HepG2 (cell line): ENCODE results near the gene GOLGA3. TPM values are rescaled to one million over a fixed set of nuclear protein-coding genes. Genes with fewer than 3 reads are reported as not detected.

Source experiments
- HOXA9 ChIP-seq: sonication (generic); formaldehyde crosslinking; IDR thresholded peaks from 2 replicates; pipeline ENCODE4 v1.8.1; 2022; ENCODE audit warnings: missing genetic modification reagents, mild to moderate bottlenecking, moderate library complexity, borderline replicate concordance
- JDP2 ChIP-seq: sonication (generic); formaldehyde crosslinking; IDR thresholded peaks from 2 replicates; pipeline ENCODE4 v1.8.1; 2022; ENCODE audit warnings: missing genetic modification reagents, borderline replicate concordance
- MXD4 ChIP-seq: IDR thresholded peaks from 2 replicates; pipeline ENCODE4 v1.6.1; 2016; ENCODE audit warnings: mild to moderate bottlenecking, missing biosample characterization, missing genetic modification reagents
- SOX13 ChIP-seq, 3 experiments: fragments of 450-650 bp in 1 of 3; sonication (generic) in 1 of 3; formaldehyde crosslinking in 1 of 3; IDR thresholded peaks in 2 of 3; conservative IDR thresholded peaks in 1 of 3; 2 replicates each; pipeline versions ENCODE4 v1.5.0 to v1.6.1; 2016 to 2020; ENCODE audit warnings: antibody characterized with exemption in 1 of 3, mild to moderate bottlenecking in 1 of 3, missing compliant biosample characterization in 1 of 3, missing genetic modification reagents in 1 of 3, moderate library complexity in 1 of 3
- TP53 ChIP-seq: sonication (generic); formaldehyde crosslinking; conservative IDR thresholded peaks from 2 replicates; pipeline ENCODE4 v1.4.0; 2020; ENCODE audit warnings: missing genetic modification reagents
- TSC22D2 ChIP-seq: sonication (generic); formaldehyde crosslinking; IDR thresholded peaks from 2 replicates; pipeline ENCODE4 v1.5.1; 2020; ENCODE audit warnings: missing genetic modification reagents, mild to moderate bottlenecking, borderline replicate concordance
- ZFX ChIP-seq: sonication (generic); formaldehyde crosslinking; IDR thresholded peaks from 2 replicates; pipeline ENCODE4 v1.4.0; 2020; ENCODE audit warnings: mild to moderate bottlenecking, low read depth, missing genetic modification reagents, moderate library complexity
- ZNF33A ChIP-seq: sonication (generic); formaldehyde crosslinking; IDR thresholded peaks from 2 replicates; pipeline ENCODE4 v1.5.1; 2020; ENCODE audit warnings: missing genetic modification reagents, mild to moderate bottlenecking, moderate library complexity, borderline replicate concordance
- ZNF790 ChIP-seq: sonication (generic); formaldehyde crosslinking; IDR thresholded peaks from 2 replicates; pipeline ENCODE4 v1.8.0; 2022; ENCODE audit warnings: missing genetic modification reagents, mild to moderate bottlenecking, borderline replicate concordance
- ZSCAN12 ChIP-seq: sonication (generic); formaldehyde crosslinking; IDR thresholded peaks from 2 replicates; pipeline ENCODE4 v1.9.0; 2021; ENCODE audit warnings: mild to moderate bottlenecking, missing genetic modification reagents
- polyA plus RNA-seq, 8 experiments: library from polyadenylated mRNA; depleted of rRNA in 3 of 8; stranded (reverse) in 7 of 8; unstranded in 1 of 8; fragments of >200 nt; fragmentation: Illumina TruSeq in 4 of 8; extraction: Trizol in 4 of 8; gene quantifications; 2 replicates each; pipeline versions ENCODE4 v1.2.1 to v1.2.3, GENCODE V29; 2011 to 2016; ENCODE audit warnings: low read depth in 4 of 8, missing spikeins in 1 of 8, mixed read lengths in 1 of 8; ENCODE audit not compliant: insufficient read depth in 1 of 8
- total RNA-seq, 5 experiments: library from RNA; depleted of rRNA; stranded (reverse); fragments of >200 nt; fragmentation: Illumina TruSeq; extraction: Trizol; gene quantifications; 2 replicates each; pipeline ENCODE4 v1.2.3, GENCODE V29; 2016; ENCODE audit warnings: low read depth in 1 of 5
- TF ChIP-seq, protein P1 (sequence below): IDR thresholded peaks from 2 replicates; pipeline ENCODE4 v1.6.1; 2016; ENCODE audit warnings: missing compliant biosample characterization, missing genetic modification reagents, borderline replicate concordance
- TF ChIP-seq, protein P2 (sequence below), 2 experiments: sonication (generic) in 1 of 2; formaldehyde crosslinking in 1 of 2; IDR thresholded peaks; 2 replicates each; pipeline versions ENCODE4 v1.5.1 to v1.6.1; 2011 to 2020; ENCODE audit warnings: borderline replicate concordance in 1 of 2, low read depth in 1 of 2, low read length in 1 of 2, mild to moderate bottlenecking in 1 of 2, missing genetic modification reagents in 1 of 2, moderate library complexity in 1 of 2
- TF ChIP-seq, protein P3 (sequence below): IDR thresholded peaks from 2 replicates; pipeline ENCODE4 v1.6.1; 2012; ENCODE audit warnings: low read depth, low read length, improper control_type of control experiment
- TF ChIP-seq, protein P4 (sequence below): sonication (generic); formaldehyde crosslinking; IDR thresholded peaks from 2 replicates; pipeline ENCODE4 v1.8.1; 2023; ENCODE audit warnings: mild to moderate bottlenecking, missing genetic modification reagents, borderline replicate concordance
- TF ChIP-seq, protein P5 (sequence below): sonication (generic); formaldehyde crosslinking; IDR thresholded peaks from 2 replicates; pipeline ENCODE4 v1.4.0; 2020; ENCODE audit warnings: missing genetic modification reagents
- TF ChIP-seq, protein P6 (sequence below): sonication (generic); formaldehyde crosslinking; IDR thresholded peaks from 2 replicates; pipeline ENCODE4 v1.5.0; 2020; ENCODE audit warnings: missing genetic modification reagents
- TF ChIP-seq, protein P7 (sequence below): IDR thresholded peaks from 2 replicates; pipeline ENCODE4 v1.6.1; 2016; ENCODE audit warnings: mild to moderate bottlenecking, missing biosample characterization, missing genetic modification reagents

The GOLGA3 gene
- total and polyA plus RNA-seq, 2 of the 13 experiments (the other 11 are each of a cell fraction or from before 2014, with no cell fraction given): 22.0 to 43.0 TPM

DNA sequence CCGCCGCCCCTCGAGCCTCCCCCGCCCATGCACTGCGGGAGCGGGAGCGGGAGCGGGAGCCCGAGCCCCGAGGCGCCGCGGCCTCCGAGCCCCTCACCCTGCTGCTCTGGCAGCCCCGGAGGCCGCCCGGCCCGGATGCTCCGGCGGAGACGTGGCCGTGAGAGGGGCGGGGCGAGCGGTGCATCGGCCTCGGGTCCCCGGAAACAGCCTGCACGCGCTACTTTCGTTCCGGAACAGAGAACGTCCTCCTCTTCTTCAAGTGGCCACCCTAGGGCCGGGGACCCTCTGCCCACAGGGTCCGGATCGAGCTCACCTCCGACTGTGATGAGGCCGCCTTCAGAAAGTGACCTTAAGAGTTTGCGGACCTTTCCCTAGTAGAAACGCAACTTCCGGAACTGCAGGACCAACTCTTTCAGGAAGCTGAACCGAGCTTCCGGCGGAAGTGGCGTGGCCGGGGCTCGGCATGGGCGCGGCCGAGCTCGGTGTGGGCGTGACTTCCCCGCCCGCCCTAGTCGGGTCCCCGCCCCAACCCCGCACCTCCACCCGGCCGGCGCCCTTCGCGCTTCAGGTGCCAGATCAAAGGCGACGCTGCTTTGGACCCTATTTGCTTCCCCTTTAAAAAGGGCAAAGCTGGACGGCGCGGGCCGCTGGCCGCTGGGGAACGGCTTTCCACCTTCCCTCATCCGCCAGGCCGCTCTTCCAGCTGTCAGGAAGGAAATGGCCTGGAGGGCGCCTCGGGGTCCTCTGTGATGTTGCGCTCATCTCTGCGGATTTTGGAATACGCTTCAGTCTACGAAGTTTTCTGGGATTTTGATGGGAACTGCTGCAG, at the start of gene GOLGA3 (continued):
- TF ChIP-seq TSC22D2 (CRISPR knock-in tag) (peak; percentile 36; the same call in 1 of the 2 replicates), TP53 (CRISPR knock-in tag) (no peak; the same call in 1 of the 2 replicates), ZNF33A (no peak), HOXA9 (CRISPR knock-in tag) (no peak), SOX13 (IDR thresholded peaks at IDR 0.05) (no peak), SOX13 (CRISPR knock-in tag; conservative IDR thresholded peaks at IDR 0.05 in 1 of 2, IDR thresholded peaks at IDR 0.05 in 1 of 2) (no peak; a peak in 1 of 4 replicates), ZNF790 (CRISPR knock-in tag) (no peak), MXD4 (CRISPR knock-in tag) (no peak), JDP2 (CRISPR knock-in tag) (no peak), ZFX (CRISPR knock-in tag) (peak; percentile 86), ZSCAN12 (CRISPR knock-in tag) (no peak; the same call in 1 of the 2 replicates)
- TF ChIP-seq, protein P1, sequence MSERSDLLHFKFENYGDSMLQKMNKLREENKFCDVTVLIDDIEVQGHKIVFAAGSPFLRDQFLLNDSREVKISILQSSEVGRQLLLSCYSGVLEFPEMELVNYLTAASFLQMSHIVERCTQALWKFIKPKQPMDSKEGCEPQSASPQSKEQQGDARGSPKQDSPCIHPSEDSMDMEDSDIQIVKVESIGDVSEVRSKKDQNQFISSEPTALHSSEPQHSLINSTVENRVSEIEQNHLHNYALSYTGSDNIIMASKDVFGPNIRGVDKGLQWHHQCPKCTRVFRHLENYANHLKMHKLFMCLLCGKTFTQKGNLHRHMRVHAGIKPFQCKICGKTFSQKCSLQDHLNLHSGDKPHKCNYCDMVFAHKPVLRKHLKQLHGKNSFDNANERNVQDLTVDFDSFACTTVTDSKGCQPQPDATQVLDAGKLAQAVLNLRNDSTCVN: 0 out of 2 replicates have a peak, but pooled peaks have one; percentile 33
- TF ChIP-seq, protein P2, sequence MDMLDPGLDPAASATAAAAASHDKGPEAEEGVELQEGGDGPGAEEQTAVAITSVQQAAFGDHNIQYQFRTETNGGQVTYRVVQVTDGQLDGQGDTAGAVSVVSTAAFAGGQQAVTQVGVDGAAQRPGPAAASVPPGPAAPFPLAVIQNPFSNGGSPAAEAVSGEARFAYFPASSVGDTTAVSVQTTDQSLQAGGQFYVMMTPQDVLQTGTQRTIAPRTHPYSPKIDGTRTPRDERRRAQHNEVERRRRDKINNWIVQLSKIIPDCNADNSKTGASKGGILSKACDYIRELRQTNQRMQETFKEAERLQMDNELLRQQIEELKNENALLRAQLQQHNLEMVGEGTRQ (IDR thresholded peaks at IDR 0.05; ENCODE audit: low read depth, low read length): no peak
- TF ChIP-seq, protein P2 (CRISPR knock-in tag; IDR thresholded peaks at IDR 0.05; ENCODE audit: borderline replicate concordance): no peak; the same call in 1 of the 2 replicates
- TF ChIP-seq, protein P3, sequence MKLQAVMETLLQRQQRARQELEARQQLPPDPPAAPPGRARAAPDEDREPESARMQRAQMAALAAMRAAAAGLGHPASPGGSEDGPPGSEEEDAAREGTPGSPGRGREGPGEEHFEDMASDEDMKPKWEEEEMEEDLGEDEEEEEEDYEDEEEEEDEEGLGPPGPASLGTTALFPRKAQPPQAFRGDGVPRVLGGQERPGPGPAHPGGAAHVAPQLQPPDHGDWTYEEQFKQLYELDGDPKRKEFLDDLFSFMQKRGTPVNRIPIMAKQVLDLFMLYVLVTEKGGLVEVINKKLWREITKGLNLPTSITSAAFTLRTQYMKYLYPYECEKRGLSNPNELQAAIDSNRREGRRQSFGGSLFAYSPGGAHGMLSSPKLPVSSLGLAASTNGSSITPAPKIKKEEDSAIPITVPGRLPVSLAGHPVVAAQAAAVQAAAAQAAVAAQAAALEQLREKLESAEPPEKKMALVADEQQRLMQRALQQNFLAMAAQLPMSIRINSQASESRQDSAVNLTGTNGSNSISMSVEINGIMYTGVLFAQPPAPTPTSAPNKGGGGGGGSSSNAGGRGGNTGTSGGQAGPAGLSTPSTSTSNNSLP: no peak
- TF ChIP-seq, protein P4, sequence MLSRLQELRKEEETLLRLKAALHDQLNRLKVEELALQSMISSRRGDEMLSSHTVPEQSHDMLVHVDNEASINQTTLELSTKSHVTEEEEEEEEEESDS (CRISPR knock-in tag): no peak
- TF ChIP-seq, protein P5, sequence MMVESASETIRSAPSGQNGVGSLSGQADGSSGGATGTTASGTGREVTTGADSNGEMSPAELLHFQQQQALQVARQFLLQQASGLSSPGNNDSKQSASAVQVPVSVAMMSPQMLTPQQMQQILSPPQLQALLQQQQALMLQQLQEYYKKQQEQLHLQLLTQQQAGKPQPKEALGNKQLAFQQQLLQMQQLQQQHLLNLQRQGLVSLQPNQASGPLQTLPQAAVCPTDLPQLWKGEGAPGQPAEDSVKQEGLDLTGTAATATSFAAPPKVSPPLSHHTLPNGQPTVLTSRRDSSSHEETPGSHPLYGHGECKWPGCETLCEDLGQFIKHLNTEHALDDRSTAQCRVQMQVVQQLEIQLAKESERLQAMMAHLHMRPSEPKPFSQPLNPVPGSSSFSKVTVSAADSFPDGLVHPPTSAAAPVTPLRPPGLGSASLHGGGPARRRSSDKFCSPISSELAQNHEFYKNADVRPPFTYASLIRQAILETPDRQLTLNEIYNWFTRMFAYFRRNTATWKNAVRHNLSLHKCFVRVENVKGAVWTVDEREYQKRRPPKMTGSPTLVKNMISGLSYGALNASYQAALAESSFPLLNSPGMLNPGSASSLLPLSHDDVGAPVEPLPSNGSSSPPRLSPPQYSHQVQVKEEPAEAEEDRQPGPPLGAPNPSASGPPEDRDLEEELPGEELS (CRISPR knock-in tag): no peak
- TF ChIP-seq, protein P6, sequence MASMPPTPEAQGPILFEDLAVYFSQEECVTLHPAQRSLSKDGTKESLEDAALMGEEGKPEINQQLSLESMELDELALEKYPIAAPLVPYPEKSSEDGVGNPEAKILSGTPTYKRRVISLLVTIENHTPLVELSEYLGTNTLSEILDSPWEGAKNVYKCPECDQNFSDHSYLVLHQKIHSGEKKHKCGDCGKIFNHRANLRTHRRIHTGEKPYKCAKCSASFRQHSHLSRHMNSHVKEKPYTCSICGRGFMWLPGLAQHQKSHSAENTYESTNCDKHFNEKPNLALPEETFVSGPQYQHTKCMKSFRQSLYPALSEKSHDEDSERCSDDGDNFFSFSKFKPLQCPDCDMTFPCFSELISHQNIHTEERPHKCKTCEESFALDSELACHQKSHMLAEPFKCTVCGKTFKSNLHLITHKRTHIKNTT (CRISPR knock-in tag): no peak
- TF ChIP-seq, protein P7, sequence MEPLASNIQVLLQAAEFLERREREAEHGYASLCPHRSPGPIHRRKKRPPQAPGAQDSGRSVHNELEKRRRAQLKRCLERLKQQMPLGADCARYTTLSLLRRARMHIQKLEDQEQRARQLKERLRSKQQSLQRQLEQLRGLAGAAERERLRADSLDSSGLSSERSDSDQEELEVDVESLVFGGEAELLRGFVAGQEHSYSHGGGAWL (CRISPR knock-in tag): no peak; the same call in 1 of the 2 replicates
